ENCODE measurements around the gene SFRP4. TPM values are rescaled to one million over a fixed set of nuclear protein-coding genes. Genes with fewer than 3 reads are reported as not detected.

The SFRP4 gene
- total and polyA plus RNA-seq, 8 donors = 0.47 to 21.3 (median 1.0) TPM

- no peak for TF ChIP-seq CTCF (IDR thresholded peaks at IDR 0.05)
- 80 to 86% methylated on average over 4 of the region's 4 CpGs for WGBS, 2 donors
- H3K36me3 ChIP-seq = no peaks in the 10 kb centered on the region
- ATAC-seq (no peak), FAIRE-seq (no peak), DNase-seq (no peak)
- no peaks in the 10 kb centered on the region for H3K27me3 ChIP-seq
- no peaks in the 10 kb centered on the region for H3K9me3 ChIP-seq
- H3K4me3 ChIP-seq = no peak overlapping the region
- H3K27ac ChIP-seq = peak overlapping the region in 1 of 4 donors; percentile 9
- intact Hi-C loops (cut with DNase I) = no loop called here
- peaks cover 0 to 5% (median 0%) of the 10 kb centered on the region in 3 donors for H3K4me1 ChIP-seq
These were observed 12.3 kb upstream of the SFRP4 start for GRCh38 chr7:37928878-37929277.

- H3K27me3 ChIP-seq = no peaks in the 10 kb centered on the region
- H3K36me3 ChIP-seq = no peaks in the 10 kb centered on the region
- intact Hi-C loops (cut with DNase I) = no loop called here
- TF ChIP-seq CTCF (IDR thresholded peaks at IDR 0.05) = no peak
- ATAC-seq (peak in 1 of 4 donors; percentile 29), FAIRE-seq (no peak), DNase-seq (no peak)
- 79 to 89% methylated on average over 2 of the region's 2 CpGs for WGBS, 2 donors
- no peak overlapping the region for H3K4me3 ChIP-seq
- no peaks in the 10 kb centered on the region for H3K9me3 ChIP-seq
- no peak overlapping the region for H3K27ac ChIP-seq
- peaks cover 0 to 5% (median 0%) of the 10 kb centered on the region in 3 donors for H3K4me1 ChIP-seq
These were observed 11.3 kb upstream of the SFRP4 start for GRCh38 chr7:37927773-37928444.

- WGBS, 2 donors = 94 to 96% methylated on average over 1 of the region's 1 CpG
- intact Hi-C loops (cut with DNase I) = no loop called here
- no peak for DNase-seq
- FAIRE-seq = no peak
- ATAC-seq = no peak
- TF ChIP-seq CTCF (IDR thresholded peaks at IDR 0.05) = no peak
- Histone ChIP-seq H3K27ac (no peak overlapping the region), H3K9me3 (no peaks in the 10 kb centered on the region), H3K36me3 (no peaks in the 10 kb centered on the region), H3K27me3 (no peaks in the 10 kb centered on the region), H3K4me3 (no peak overlapping the region), H3K4me1 (peaks cover 0 to 10% (median 0%) of the 10 kb centered on the region in 3 donors)
These were observed 9.0 kb upstream of the SFRP4 start for GRCh38 chr7:37925620-37926019.

- 76 to 77% methylated on average over 3 of the region's 3 CpGs for WGBS, 2 donors
- no peak for TF ChIP-seq CTCF (IDR thresholded peaks at IDR 0.05)
- ATAC-seq = no peak
- Histone ChIP-seq H3K27me3 (no peaks in the 10 kb centered on the region), H3K4me3 (no peak overlapping the region), H3K4me1 (peaks cover 0 to 13% (median 0%) of the 10 kb centered on the region in 3 donors), H3K9me3 (no peaks in the 10 kb centered on the region), H3K27ac (no peak overlapping the region), H3K36me3 (no peaks in the 10 kb centered on the region)
- no peak for FAIRE-seq
- intact Hi-C loops (cut with DNase I) = no loop called here
- no peak for DNase-seq
These were observed 7.9 kb upstream of the SFRP4 start for GRCh38 chr7:37924491-37925041.

GRCh38 chr7:37923996-37924395, 7.4 kb upstream of the SFRP4 start:
- Histone ChIP-seq H3K9me3 (no peaks in the 10 kb centered on the region), H3K27ac (no peak overlapping the region), H3K4me1 (peaks cover 0 to 13% (median 0%) of the 10 kb centered on the region in 3 donors), H3K36me3 (no peaks in the 10 kb centered on the region), H3K27me3 (no peaks in the 10 kb centered on the region), H3K4me3 (no peak overlapping the region)
- FAIRE-seq (no peak), ATAC-seq (no peak), DNase-seq (no peak)
- TF ChIP-seq CTCF (IDR thresholded peaks at IDR 0.05) = no peak
- intact Hi-C loops (cut with DNase I) = no loop called here
- WGBS, 2 donors = 83 to 86% methylated on average over 1 of the region's 1 CpG

Measured in pancreas (tissue), 10 donors.